MCF 10A (cell line): ENCODE results near the gene POMP. TPM values are rescaled to one million over a fixed set of nuclear protein-coding genes. Genes with fewer than 3 reads are reported as not detected.
A peak's percentile ranks its signal among the peaks of the same experiment; 100 is the strongest.

Experiments
- Bru-seq: library from RNA; stranded (reverse); fragments of 400-500 nt; gene quantifications from one replicate; lab custom pipeline; 2021; lab: Mats Ljungman, UMichigan
- BruChase-seq, 2 experiments: library from RNA; stranded (reverse); fragments of 400-500 nt; gene quantifications; one replicate each; lab custom pipeline; 2021; lab: Mats Ljungman, UMichigan
- BruUV-seq: library from RNA; stranded (reverse); fragments of 400-500 nt; replicated peaks from 2 replicates; lab custom pipeline; 2021; lab: Mats Ljungman, UMichigan
- CTCF ChIA-PET: fragments of 300-600 bp; sonication (Branson Sonifier 250); formaldehyde crosslinking; extraction: SDS; loops from one replicate; lab custom pipeline; 2021; ENCODE audit warnings: antibody characterized with exemption, inconsistent platforms; lab: Yijun Ruan, JAX
- POLR2A ChIA-PET: fragments of 300-600, 350-650 bp; sonication (Branson Sonifier 250); formaldehyde crosslinking; extraction: SDS; loops from one replicate; lab custom pipeline; 2020; ENCODE audit warnings: antibody characterized with exemption, inconsistent platforms; lab: Yijun Ruan, JAX
- DNase-seq: peaks from one replicate; pipeline ENCODE4 v3.0.0-alpha.2; 2018; ENCODE audit not compliant: unreplicated experiment
- H3K27ac Mint-ChIP-seq: one replicate; pipeline ENCODE4 v1.8.0; 2022; ENCODE audit warnings: mild to moderate bottlenecking, low read depth, mixed read lengths; ENCODE audit not compliant: unreplicated experiment
- H3K27me3 Mint-ChIP-seq: one replicate; pipeline ENCODE4 v1.8.0; 2022; ENCODE audit warnings: mixed read lengths; ENCODE audit not compliant: insufficient read depth, unreplicated experiment
- H3K36me3 Mint-ChIP-seq: one replicate; pipeline ENCODE4 v1.8.0; 2022; ENCODE audit warnings: mild to moderate bottlenecking, moderate library complexity, mixed read lengths; ENCODE audit not compliant: insufficient read depth, unreplicated experiment
- H3K4me1 Mint-ChIP-seq: one replicate; pipeline ENCODE4 v1.8.0; 2022; ENCODE audit warnings: mixed read lengths; ENCODE audit not compliant: insufficient read depth, unreplicated experiment
- H3K4me3 Mint-ChIP-seq: one replicate; pipeline ENCODE4 v1.8.0; 2022; ENCODE audit warnings: mild to moderate bottlenecking, moderate library complexity, mixed read lengths; ENCODE audit not compliant: unreplicated experiment
- H3K9me3 Mint-ChIP-seq: one replicate; pipeline ENCODE4 v1.8.0; 2022; ENCODE audit warnings: mixed read lengths; ENCODE audit not compliant: unreplicated experiment
- intact Hi-C: fragments of 100-400 bp; cut with micrococcal nuclease; formaldehyde crosslinking; loops from 2 replicates; pipeline ENCODE4 v1.14.1; 2022
- long read RNA-seq: library from polyadenylated mRNA; stranded (forward); transcript quantifications from one replicate; pipeline ENCODE4 v2.0.0, GENCODE V29; 2022
- total RNA-seq: library from RNA; stranded (reverse); gene quantifications from 2 replicates; pipeline ENCODE4 v1.2.3, GENCODE V29; 2022
- TF ChIP-seq, protein P1 (sequence below): fragments of 200-600 bp; IDR thresholded peaks from one replicate; pipeline ENCODE4 v1.8.0; 2022; ENCODE audit warnings: antibody characterized with exemption, mild to moderate bottlenecking; ENCODE audit not compliant: unreplicated experiment

The POMP gene, protein sequence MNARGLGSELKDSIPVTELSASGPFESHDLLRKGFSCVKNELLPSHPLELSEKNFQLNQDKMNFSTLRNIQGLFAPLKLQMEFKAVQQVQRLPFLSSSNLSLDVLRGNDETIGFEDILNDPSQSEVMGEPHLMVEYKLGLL
- 103 and 136 TPM in 2 replicates for total RNA-seq
- percentile 96 among the genes with signal in this experiment for Bru-seq, nascent RNA
- percentile 91 among the genes with signal in this experiment for BruChase-seq, experiment 1, labeled RNA remaining after a 6-hour chase
- BruChase-seq, experiment 2, labeled RNA remaining after a 2-hour chase: percentile 87 among the genes with signal in this experiment
- long read RNA-seq, transcript POMP-201 (6 exons, 1,330 nt): major isoform, 601 of 1,355 reads
- long read RNA-seq, partial matches to known transcripts: 740 of 1,355 reads
- long read RNA-seq, other reads (novel, unspliced or antisense): 14 of 1,355 reads

DNA sequence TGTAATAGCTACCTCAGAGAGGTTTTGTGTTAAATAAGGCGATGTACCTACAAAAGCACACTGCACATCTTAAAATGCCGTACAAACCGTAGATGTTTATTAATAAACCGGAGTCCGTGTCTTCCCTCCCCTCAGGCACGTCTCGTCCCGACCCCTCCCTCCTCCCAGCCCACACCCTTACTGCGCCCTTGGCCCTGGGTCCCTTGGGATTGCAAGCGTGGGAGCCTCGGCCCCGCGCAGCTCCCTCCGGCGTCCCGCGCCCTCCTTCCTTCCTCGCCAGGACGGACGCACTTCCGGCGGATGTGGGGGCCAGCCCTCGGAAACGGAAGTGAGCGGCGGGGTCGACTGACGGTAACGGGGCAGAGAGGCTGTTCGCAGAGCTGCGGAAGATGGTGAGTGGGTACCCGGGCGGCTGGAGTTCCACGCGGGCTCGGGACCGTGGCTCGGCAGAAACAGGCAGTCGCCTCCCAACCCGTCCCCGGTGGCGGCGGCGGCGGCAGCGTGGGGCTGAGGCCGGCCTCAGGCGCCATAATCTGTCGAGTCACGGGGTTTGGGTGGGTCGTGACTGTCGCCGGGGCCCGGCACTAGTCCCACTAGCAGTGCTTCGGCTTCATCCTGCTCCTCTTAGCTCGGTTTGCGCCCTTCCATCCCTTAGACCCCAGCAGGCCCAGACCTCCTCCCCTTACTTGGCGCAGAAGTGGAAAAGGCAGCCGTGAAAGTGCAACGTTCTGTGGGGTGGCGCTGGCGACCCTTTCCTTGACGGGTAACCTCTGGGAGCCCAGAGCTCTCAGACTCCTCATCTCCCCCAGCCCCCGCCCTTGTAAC is at the start of gene POMP:
Gene POMP (plus strand): TSS at position 335 of the 825 bp plus-strand sequence. CDS start 55 bp downstream, at position 390.
- ChIA-PET CTCF (interaction anchor here (0.6 to 2.9 kb wide), 6 partner anchors 12 to 487 kb away, joined by 3 to 16 read pairs (median 3); no protein-coding TSS in a partner anchor), POLR2A (interaction anchor here (0.5 to 3.1 kb wide), 22 partner anchors 9 to 1263 kb away, joined by 3 to 29 read pairs (median 4); partner anchors contain the start of genes PAN3 and SLC46A3)
- Mint-ChIP-seq H3K27me3 (no peaks in the 10 kb centered on the region), H3K9me3 (no peaks in the 10 kb centered on the region), H3K27ac (peak within 1 kb of the TSS; percentile 97), H3K4me1 (peaks cover 48% of the 10 kb centered on the region), H3K4me3 (peak within 1 kb of the TSS; percentile 90), H3K36me3 (peaks cover 37% of the 10 kb centered on the region)
- no TSS peak for BruUV-seq
- DNase-seq: peak; percentile 94
- TF ChIP-seq, protein P1, sequence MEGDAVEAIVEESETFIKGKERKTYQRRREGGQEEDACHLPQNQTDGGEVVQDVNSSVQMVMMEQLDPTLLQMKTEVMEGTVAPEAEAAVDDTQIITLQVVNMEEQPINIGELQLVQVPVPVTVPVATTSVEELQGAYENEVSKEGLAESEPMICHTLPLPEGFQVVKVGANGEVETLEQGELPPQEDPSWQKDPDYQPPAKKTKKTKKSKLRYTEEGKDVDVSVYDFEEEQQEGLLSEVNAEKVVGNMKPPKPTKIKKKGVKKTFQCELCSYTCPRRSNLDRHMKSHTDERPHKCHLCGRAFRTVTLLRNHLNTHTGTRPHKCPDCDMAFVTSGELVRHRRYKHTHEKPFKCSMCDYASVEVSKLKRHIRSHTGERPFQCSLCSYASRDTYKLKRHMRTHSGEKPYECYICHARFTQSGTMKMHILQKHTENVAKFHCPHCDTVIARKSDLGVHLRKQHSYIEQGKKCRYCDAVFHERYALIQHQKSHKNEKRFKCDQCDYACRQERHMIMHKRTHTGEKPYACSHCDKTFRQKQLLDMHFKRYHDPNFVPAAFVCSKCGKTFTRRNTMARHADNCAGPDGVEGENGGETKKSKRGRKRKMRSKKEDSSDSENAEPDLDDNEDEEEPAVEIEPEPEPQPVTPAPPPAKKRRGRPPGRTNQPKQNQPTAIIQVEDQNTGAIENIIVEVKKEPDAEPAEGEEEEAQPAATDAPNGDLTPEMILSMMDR: no peak
- intact Hi-C loops: no loop called here

DNA sequence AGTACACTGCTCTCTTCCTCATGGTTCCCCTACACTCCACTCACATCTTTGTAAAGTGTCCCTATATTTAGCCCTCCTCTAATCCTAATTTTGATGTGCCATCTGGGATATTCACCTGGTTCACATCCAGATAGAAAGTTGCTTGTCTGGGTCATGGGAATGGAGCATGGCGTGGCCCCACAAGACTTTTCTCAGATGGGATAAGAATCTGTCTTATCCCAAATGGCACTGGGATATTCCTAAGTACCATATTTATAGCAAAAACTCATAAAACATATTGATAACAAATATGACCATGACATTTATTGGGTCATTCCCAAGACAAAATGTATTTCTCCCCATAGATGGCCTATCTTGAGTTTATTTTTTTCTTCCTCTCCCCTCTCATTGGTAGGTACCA is 49.5 kb upstream of the POMP start:
- no peak for DNase-seq
- ChIA-PET POLR2A (interaction anchor here (0.6 kb wide), 1 partner anchor 312 kb away, joined by 3 read pairs; no protein-coding TSS in a partner anchor), CTCF (no interaction called here)
- H3K27ac Mint-ChIP-seq: no peak overlapping the region
- intact Hi-C loops: no loop called here
- no peak overlapping the region for H3K4me3 Mint-ChIP-seq
- TF ChIP-seq, protein P1: no peak
- H3K4me1 Mint-ChIP-seq: no peaks in the 10 kb centered on the region
- no peaks in the 10 kb centered on the region for H3K27me3 Mint-ChIP-seq
- BruUV-seq: no TSS peak
- no peaks in the 10 kb centered on the region for H3K36me3 Mint-ChIP-seq
- no peaks in the 10 kb centered on the region for H3K9me3 Mint-ChIP-seq

DNA sequence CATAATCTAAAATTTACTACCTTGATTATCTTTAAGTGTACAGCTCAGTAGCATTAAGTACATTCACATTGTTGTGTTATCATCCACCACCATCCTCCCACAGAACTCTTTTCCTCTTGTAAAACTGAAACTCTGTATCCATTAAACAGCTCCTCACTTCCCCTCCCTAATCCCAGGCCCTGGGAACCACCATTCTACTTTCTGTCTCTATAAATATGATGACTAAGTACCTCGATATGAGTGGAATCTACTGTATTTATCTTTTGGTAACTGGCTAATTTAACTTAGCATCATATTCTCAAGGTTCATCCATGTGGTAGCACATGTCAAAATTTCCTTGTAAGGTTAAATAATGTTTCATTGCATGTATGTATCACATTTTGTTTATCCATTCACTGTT is 49.0 kb upstream of the POMP start:
- POLR2A ChIA-PET: interaction anchor here (0.6 kb wide), 1 partner anchor 312 kb away, joined by 3 read pairs; no protein-coding TSS in a partner anchor
- DNase-seq: peak; percentile 14
- TF ChIP-seq, protein P1: no peak

DNA sequence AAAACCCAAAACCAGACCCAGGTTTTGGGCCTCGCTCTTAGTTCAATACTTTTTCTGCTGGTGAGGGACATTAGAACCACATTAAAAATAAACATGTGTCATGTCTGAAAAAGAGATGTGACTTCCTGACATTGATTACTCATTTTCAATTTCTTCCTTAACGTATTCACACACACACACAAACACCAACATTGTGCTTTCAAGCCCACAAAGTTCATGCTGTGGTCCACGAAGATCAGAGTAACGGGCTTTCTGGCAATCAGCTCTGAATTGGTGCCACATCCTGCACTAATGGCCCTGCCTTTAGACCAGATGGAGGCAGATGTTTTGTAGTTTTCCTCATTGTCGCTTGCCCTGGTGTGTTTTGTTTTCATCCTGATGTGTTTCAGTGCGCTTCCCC is 47.9 kb upstream of the POMP start:
- CTCF ChIA-PET: no interaction called here
- TF ChIP-seq, protein P1: no peak
- DNase-seq: no peak
- POLR2A ChIA-PET: no interaction called here
- BruUV-seq: no TSS peak
- Mint-ChIP-seq H3K27ac (no peak overlapping the region), H3K9me3 (no peaks in the 10 kb centered on the region), H3K36me3 (no peaks in the 10 kb centered on the region), H3K4me1 (no peaks in the 10 kb centered on the region), H3K27me3 (no peaks in the 10 kb centered on the region), H3K4me3 (no peak overlapping the region)
- intact Hi-C loops: no loop called here

More for the DNA sequence above, 49.0 kb upstream of the POMP start:
- BruUV-seq: no TSS peak
- Mint-ChIP-seq H3K36me3 (no peaks in the 10 kb centered on the region), H3K4me3 (no peak overlapping the region), H3K4me1 (no peaks in the 10 kb centered on the region), H3K27me3 (no peaks in the 10 kb centered on the region), H3K9me3 (no peaks in the 10 kb centered on the region), H3K27ac (no peak overlapping the region)
- intact Hi-C loops: no loop called here
- CTCF ChIA-PET: no interaction called here
